Gastroesophageal sphincter (tissue), 3 donors: Measurements from ENCODE around the gene SUPT20H.

Experiments used
- CTCF ChIP-seq, 4 experiments: fragments of 200-600 bp in 2 of 4; fragments of 450-650 bp in 2 of 4; sonication (generic) in 1 of 4; IDR thresholded peaks; one replicate each; pipeline ENCODE4 v1.5.1; 2017 to 2019; ENCODE audit warnings: antibody characterized with exemption in 4 of 4, mild to moderate bottlenecking in 2 of 4, moderate library complexity in 2 of 4
- POLR2AphosphoS5 ChIP-seq: sonication (generic); formaldehyde crosslinking; IDR thresholded peaks from one replicate; pipeline ENCODE4 v1.6.1; 2017; ENCODE audit warnings: antibody characterized with exemption

DNA sequence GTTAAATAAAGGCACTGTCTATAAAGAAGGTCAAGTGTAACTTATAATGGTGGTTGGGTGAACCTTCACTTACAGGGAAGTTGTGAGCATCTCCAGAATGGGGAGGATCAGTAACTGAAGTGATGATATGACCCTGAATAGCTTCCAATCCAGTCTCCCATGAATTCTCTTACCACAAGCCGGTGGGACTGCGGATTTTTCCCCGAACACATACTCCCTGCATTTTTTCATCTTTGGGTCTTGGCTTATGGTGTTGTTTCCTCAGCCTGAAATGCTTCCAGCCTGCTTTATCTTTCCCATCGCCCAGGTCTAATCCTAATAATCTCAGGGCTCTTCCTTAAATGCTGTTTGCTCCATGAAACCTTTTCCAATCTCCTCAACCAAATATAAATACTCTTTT lies 48.0 kb upstream of the SUPT20H start:
- no peak for TF ChIP-seq CTCF (IDR thresholded peaks at IDR 0.05)
- TF ChIP-seq POLR2AphosphoS5 = no peak
